H1 (cell line): ENCODE results near the gene TNFRSF18. TPM values are rescaled to one million over a fixed set of nuclear protein-coding genes. Genes with fewer than 3 reads are reported as not detected.

ENCODE experiments used
- BACH1 ChIP-seq: IDR thresholded peaks from 2 replicates; pipeline ENCODE4 v1.6.1; 2012; ENCODE audit warnings: low read length, improper control_type of control experiment
- CBX8 ChIP-seq: fragments of 300-800, 300-1000 bp; sonication (generic); IDR thresholded peaks from 2 replicates; pipeline ENCODE4 v1.7.1; 2016; ENCODE audit warnings: low read depth, low read length, borderline replicate concordance
- CHD1 ChIP-seq: IDR thresholded peaks from 2 replicates; pipeline ENCODE4 v1.6.1; 2012; ENCODE audit warnings: low read depth, low read length, improper control_type of control experiment
- CTBP2 ChIP-seq: IDR thresholded peaks from 2 replicates; pipeline ENCODE4 v1.7.0; 2011; ENCODE audit warnings: borderline replicate concordance, mild to moderate bottlenecking, moderate library complexity, mixed read lengths, low read length; ENCODE audit not compliant: insufficient read depth, insufficient read length
- CTCF ChIP-seq, 3 experiments: IDR thresholded peaks; 1 replicate in 2 of 3; 2 replicates in 1 of 3; pipeline versions ENCODE4 v1.5.1 to v1.6.1; 2011; ENCODE audit warnings: low read length in 3 of 3, mild to moderate bottlenecking in 3 of 3, inconsistent platforms in 2 of 3, low read depth in 1 of 3, moderate library complexity in 1 of 3; ENCODE audit not compliant: insufficient read depth in 1 of 3; ENCODE audit errors: control extremely low read depth in 1 of 3
- EGR1 ChIP-seq: IDR thresholded peaks from 2 replicates; pipeline ENCODE4 v1.6.1; 2011; ENCODE audit warnings: low read depth, low read length, borderline replicate concordance
- EZH2 ChIP-seq: fragments of 200-600 bp; sonication (generic); IDR thresholded peaks from 2 replicates; pipeline ENCODE4 v1.7.1; 2012; ENCODE audit warnings: low read depth, mild to moderate bottlenecking, moderate library complexity, low read length, inconsistent platforms; ENCODE audit not compliant: severe bottlenecking
- GABPA ChIP-seq: IDR thresholded peaks from 2 replicates; pipeline ENCODE4 v1.6.1; 2011; ENCODE audit warnings: mild to moderate bottlenecking, low read length, moderate library complexity, borderline replicate concordance; ENCODE audit not compliant: insufficient read depth
- GTF2F1 ChIP-seq: IDR thresholded peaks from 2 replicates; pipeline ENCODE4 v1.6.1; 2012; ENCODE audit warnings: low read depth, low read length, improper control_type of control experiment, borderline replicate concordance
- JUND ChIP-seq: IDR thresholded peaks from 2 replicates; pipeline ENCODE4 v1.6.1; 2011; ENCODE audit warnings: mild to moderate bottlenecking, improper control_type of control experiment, low read length
- NANOG ChIP-seq: IDR thresholded peaks from 2 replicates; pipeline ENCODE4 v1.6.1; 2011; ENCODE audit warnings: low read length, low read depth, mild to moderate bottlenecking, inconsistent platforms; ENCODE audit not compliant: insufficient read depth, poor library complexity, severe bottlenecking
- POLR2A ChIP-seq, 2 experiments: IDR thresholded peaks; 1 replicate in 1 of 2; 2 replicates in 1 of 2; pipeline ENCODE4 v1.6.1; 2011; ENCODE audit warnings: low read depth in 2 of 2, low read length in 2 of 2, mild to moderate bottlenecking in 2 of 2; ENCODE audit errors: control extremely low read depth in 1 of 2
- RAD21 ChIP-seq, 2 experiments: IDR thresholded peaks in 1 of 2; conservative IDR thresholded peaks in 1 of 2; 2 replicates each; pipeline ENCODE4 v1.6.1; 2011; ENCODE audit warnings: low read depth in 2 of 2, low read length in 2 of 2, improper control_type of control experiment in 1 of 2, inconsistent platforms in 1 of 2, mild to moderate bottlenecking in 1 of 2, moderate library complexity in 1 of 2
- SAP30 ChIP-seq: fragments of 300-600 bp; sonication (generic); IDR thresholded peaks from 2 replicates; pipeline ENCODE4 v1.7.1; 2012; ENCODE audit warnings: low read length, moderate library complexity, mild to moderate bottlenecking, inconsistent platforms; ENCODE audit not compliant: insufficient read depth, insufficient replicate concordance
- SIX5 ChIP-seq: IDR thresholded peaks from 2 replicates; pipeline ENCODE4 v1.6.1; 2011; ENCODE audit warnings: mild to moderate bottlenecking, low read depth, low read length
- SP2 ChIP-seq: IDR thresholded peaks from 2 replicates; pipeline ENCODE4 v1.6.1; 2012; ENCODE audit warnings: mild to moderate bottlenecking, low read length, inconsistent platforms
- SRF ChIP-seq: IDR thresholded peaks from 2 replicates; pipeline ENCODE4 v1.6.1; 2011; ENCODE audit warnings: mild to moderate bottlenecking, low read depth, low read length, moderate library complexity
- TBP ChIP-seq: IDR thresholded peaks from 2 replicates; pipeline ENCODE4 v1.6.1; 2011; ENCODE audit warnings: low read depth, low read length, improper control_type of control experiment
- USF2 ChIP-seq: IDR thresholded peaks from 2 replicates; pipeline ENCODE4 v1.6.1; 2011; ENCODE audit warnings: low read length, improper control_type of control experiment
- ZNF274 ChIP-seq: IDR thresholded peaks from 2 replicates; pipeline ENCODE4 v1.7.0; 2012; ENCODE audit warnings: low read length, borderline replicate concordance; ENCODE audit errors: extremely low read depth
- polyA plus RNA-seq, 7 experiments: library from polyadenylated mRNA; depleted of rRNA in 3 of 7; stranded (reverse) in 5 of 7; unstranded in 2 of 7; fragments of >200 nt in 5 of 7; fragments of 200-250 nt in 2 of 7; gene quantifications; 1 replicate in 5 of 7; 2 replicates in 1 of 7; 4 replicates in 1 of 7; pipeline versions ENCODE4 v1.2.1 to v1.2.3, GENCODE V29; 2011 to 2013; ENCODE audit warnings: missing spikeins in 2 of 7, mixed read lengths in 2 of 7
- total RNA-seq: library from RNA; stranded (reverse); fragmentation: NEBNext Ultra II Directional; extraction: Animal tissue kit (Norgen Biotek cat#: 25700); gene quantifications from 2 replicates; pipeline ENCODE4 v1.2.1, GENCODE V29; 2021

Gene TNFRSF18
- total and polyA plus RNA-seq, 2 of the 8 experiments (the other 6 are each of a cell fraction or from before 2014, with no cell fraction given): 1.5 to 2.5 TPM

GRCh38 chr1:1231400-1232207, 25.2 kb upstream of the TNFRSF18 start, which contains the start of gene SDF4 (continued):
- peak in 1 of 3 experiments; percentile 10; a peak in 1 of 4 replicates for TF ChIP-seq CTCF (IDR thresholded peaks at IDR 0.05; ENCODE audit: control extremely low read depth in 1 of 3, insufficient read depth in 1 of 3, low read depth in 1 of 3, low read length in 3 of 3)
- peak; percentile 96 for TF ChIP-seq USF2
- TF ChIP-seq SIX5: peak; percentile 45; the same call in 1 of the 2 replicates
- peak; percentile 68; the same call in 1 of the 2 replicates for TF ChIP-seq TBP
- no peak for TF ChIP-seq GTF2F1
- TF ChIP-seq RAD21 (IDR thresholded peaks at IDR 0.05 in 1 of 2, conservative IDR thresholded peaks at IDR 0.05 in 1 of 2; ENCODE audit: low read depth in 2 of 2, low read length in 2 of 2): no peak
- TF ChIP-seq POLR2A (IDR thresholded peaks at IDR 0.05; ENCODE audit: control extremely low read depth in 1 of 2, low read depth in 2 of 2, low read length in 2 of 2): peak in 1 of 2 experiments; percentile 63; a peak in 2 of 3 replicates
- TF ChIP-seq BACH1: no peak
- no peak for TF ChIP-seq JUND
- TF ChIP-seq CTBP2: no peak
- no peak for TF ChIP-seq ZNF274
- no peak for TF ChIP-seq SP2
- TF ChIP-seq SRF: no peak
- TF ChIP-seq EGR1: peak; percentile 60; the same call in 1 of the 2 replicates
- TF ChIP-seq NANOG: no peak
- TF ChIP-seq SAP30: no peak
- TF ChIP-seq CBX8: no peak
- no peak for TF ChIP-seq CHD1
- no peak for TF ChIP-seq EZH2
- TF ChIP-seq GABPA: no peak; the same call in 1 of the 2 replicates
